CD4-positive, alpha-beta T cell treated with Interleukin-10 for 1 hour (primary cell): Measurements from ENCODE around the gene PRDM12.

Experiments
- DNase-seq: peaks from one replicate; pipeline ENCODE4 v3.0.0-alpha.2; 2020

Gene PRDM12

DNA sequence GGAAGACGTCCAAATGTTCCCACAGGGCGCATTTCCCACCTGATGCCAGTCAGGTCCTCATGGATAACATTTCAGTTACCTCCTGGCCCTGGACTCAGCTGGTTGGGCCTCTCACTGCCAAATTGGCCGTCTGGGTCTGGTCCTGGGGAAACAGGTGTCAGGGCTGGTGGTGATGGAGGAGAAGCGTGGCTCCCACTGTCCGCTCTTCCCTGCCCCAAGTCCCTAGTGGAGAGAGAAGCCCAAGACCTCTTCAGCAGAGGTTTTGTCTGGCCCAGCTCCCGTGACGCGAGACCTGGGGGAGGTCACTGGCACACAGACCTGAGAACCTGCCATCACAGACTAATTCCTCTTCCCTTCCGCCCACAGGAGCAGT, 27.8 kb upstream of the PRDM12 start:
- DNase-seq, result no peak

GRCh38 chr9:130638284-130639123, 25.9 kb upstream of the PRDM12 start:
- DNase-seq, result no peak

DNA sequence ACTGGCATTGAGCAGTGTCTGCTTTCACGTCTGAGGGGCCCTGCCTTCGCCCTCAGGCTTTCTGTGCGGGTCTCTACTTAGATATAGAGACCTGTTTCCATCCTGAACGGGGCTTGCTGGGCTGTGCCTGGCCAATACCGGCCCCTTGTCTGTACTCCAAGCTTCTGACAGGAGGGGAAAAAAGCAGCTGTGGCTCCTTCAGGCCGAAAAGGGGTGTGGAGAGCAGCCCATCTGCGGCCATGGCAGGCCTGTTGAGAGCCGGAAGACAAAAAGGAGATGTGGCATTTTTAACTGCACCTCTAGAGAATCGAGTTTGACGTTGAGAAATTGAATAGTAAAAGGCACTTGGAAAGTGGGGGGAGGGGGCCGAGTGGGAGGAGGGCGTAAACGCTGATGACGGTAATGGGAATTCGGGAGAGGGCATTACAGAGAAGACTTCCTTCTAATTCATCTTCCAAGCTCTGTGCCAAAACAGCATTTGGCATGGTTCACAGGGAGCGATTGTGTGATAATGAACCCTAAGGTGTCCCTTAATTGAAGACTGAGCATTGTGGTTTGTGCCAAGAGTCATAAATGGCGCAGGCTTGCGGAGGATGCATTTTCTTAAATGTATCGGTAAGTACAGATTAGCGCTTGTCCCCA, 25.1 kb upstream of the PRDM12 start:
- DNase-seq, result no peak

DNA sequence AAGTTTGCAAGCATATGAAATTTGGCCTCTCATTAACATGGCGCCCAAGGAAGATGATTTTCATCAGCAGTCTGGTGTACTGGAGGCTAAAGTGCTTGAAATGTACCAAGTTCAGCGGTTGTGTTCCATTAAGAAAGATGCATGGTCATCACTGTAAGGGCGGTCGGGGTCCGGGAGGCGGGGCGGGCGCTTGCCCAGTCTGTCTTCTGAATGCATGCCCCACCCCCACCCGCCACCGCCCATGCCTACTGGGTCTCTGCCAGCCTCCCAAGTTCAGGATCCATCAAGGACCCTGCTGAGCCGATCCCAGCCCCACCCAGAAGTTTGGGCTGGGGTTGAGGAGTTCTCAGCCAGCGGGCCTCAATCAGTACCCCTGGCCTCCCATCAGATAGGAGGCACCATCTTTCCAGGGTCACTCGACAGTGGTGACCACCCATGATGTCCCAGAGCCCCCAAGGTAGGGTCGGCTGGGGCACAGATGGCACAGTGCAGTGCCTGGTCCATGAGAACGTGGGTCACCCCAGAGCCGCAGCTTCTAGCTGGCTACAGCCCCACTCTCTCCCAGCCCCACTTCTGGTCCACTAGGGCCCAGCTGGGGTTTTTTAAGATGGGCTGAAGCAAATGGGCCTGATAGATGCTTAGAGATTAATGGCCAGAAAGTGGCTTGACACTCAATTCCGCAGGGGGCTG, 24.4 kb upstream of the PRDM12 start:
- no peak for DNase-seq

DNA sequence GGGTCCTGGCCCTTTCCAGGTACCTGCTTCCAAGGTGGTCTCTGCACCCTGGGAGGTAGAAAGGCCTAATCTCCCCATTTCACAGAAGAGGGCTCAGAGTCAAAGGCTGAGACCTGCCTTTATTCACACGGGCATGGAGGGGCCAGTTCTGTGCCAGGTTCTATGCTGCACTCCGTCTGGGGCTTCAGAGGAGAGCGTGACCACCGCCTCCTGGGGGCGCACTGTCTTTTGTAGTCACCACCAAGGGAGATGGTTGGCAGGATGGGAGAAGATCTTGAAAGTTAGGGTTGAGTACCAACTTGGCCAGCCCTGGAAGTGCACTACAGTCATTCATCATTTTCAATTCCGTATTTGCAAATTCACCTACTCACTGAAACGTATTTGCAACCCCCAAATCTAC, 23.7 kb upstream of the PRDM12 start:
- no peak for DNase-seq

DNA sequence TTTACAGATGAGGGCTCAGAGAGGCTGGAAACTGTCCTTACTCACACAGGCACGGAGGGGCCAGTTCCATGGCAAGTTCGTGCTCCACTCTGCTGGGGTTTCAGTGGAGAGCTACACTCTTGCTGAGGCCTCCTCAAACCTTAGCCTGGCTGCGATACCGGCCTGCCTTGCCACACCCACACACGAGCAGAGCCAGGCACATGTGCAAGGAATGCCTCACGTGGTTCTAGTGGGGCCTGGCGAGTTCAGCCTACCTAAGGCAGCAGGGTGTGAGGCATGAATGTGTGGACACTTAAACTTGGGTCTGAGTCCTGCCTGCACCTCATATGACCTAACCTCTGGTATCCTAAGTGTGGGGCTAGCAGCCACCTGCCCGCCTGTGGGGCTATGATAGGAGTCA, 21.5 kb upstream of the PRDM12 start:
- no peak for DNase-seq

DNA sequence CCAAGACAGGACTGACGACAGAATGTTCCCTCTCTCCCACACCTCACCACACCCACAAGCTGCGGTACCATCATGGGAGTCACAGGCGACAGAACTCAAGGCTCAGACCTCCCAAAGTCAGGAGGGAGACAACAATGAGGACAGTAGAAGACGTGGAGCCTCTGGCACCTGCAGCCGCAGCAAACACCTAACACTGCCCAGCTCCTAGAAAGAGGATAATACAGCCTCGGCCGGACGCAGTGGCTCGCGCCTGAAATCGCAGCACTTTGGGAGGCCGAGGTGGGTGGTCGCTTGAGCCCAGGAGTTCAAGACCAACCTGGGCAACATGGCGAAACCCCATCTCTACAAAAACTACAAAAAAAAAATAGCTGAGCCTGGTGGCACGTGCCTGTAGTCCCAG, 13.2 kb upstream of the PRDM12 start:
- no peak for DNase-seq

DNA sequence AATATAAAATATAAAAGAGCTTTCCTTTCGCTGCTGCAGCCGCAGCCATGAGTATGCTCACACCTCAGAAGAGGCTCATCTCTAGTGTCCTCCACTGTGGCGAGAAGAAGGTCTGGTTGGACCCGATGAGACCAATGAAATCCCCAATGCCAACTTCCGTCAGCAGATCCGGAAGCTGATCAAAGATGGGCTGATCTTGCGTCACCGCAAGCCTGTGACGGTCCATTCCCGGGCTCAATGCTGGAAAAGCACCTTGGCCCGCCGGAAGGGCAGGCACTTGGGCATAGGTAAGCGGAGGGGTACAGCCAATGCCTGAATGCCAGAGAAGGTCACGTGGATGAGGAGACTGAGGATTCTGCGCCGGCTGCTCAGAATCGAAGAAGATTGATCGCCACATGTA, 12.6 kb upstream of the PRDM12 start:
- no peak for DNase-seq

- DNase-seq, result no peak
Observed at GRCh38 chr9:130654879-130655278, 9.5 kb upstream of the PRDM12 start.

DNA sequence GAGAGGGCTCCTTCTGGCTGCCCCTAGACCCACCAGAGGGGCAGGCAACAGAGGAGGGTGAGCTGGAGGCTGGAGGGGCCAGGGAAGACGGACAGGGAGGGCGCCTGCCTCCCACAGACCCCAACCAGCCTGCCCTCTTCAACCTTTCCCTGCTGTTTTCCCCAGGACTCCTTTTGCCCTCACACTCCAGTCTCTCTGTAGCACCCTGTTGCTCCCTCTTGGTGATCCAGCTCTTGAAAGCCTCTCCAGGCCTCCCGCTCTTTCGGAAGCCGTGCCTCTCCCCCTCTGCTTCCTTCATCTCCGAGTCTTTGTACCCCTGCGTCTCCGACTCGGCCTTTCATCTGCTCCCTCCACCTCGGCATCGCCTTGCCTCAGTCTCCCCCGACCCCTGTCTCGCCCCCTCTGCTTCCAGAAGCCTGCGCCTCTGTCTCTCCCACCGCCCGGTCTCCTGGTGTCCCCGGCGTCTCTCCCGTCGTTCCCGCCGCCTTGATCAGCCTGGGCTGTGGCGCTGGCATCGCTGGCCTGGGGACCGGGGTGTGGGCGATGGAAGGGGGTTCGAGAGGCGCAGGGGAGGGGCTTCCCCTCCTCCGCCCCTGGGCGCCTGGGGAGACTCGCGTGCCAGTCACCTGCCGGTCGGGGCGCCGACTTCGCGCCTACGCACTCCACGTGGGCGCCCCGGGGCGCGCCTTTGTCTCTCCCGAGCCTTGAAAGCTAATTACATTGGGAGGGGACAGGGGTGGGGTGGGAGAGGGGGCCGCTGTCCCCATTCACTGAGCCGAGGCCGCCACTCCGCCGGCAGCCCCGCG, 5.3 kb upstream of the PRDM12 start:
- no peak for DNase-seq

DNA sequence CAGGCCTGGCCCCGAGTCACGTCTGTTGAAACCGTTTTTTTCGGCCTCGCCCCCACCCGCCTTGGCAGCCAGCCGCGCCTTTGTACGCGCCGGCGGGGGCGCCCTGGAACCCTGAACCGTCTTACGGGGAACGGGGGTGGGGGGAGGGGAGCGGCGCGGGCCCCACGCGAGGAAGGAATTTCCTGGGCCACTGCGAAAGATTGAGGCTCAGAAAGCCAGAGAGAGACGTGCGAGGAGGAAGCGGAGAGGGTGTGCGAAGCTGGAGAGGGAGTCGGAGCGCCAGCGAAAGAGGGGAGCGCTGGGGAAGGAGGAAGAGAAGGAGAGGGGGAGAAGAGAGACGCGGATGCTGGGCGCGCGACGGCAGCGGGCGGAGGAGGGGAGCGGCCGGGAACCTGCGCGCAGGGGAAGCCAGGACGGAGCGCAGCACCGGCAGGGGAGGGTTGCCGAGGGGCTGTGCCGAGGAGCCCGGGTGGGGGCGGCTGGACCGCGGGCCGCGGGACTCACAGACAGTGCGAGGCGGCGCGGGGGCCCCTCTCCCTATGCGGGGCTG, 4.6 kb upstream of the PRDM12 start:
- DNase-seq, result no peak

- no peak for DNase-seq
Observed at GRCh38 chr9:130660326-130660682, 4.1 kb upstream of the PRDM12 start.

- no peak for DNase-seq
Observed at GRCh38 chr9:130660683-130661450, 3.5 kb upstream of the PRDM12 start.

DNA sequence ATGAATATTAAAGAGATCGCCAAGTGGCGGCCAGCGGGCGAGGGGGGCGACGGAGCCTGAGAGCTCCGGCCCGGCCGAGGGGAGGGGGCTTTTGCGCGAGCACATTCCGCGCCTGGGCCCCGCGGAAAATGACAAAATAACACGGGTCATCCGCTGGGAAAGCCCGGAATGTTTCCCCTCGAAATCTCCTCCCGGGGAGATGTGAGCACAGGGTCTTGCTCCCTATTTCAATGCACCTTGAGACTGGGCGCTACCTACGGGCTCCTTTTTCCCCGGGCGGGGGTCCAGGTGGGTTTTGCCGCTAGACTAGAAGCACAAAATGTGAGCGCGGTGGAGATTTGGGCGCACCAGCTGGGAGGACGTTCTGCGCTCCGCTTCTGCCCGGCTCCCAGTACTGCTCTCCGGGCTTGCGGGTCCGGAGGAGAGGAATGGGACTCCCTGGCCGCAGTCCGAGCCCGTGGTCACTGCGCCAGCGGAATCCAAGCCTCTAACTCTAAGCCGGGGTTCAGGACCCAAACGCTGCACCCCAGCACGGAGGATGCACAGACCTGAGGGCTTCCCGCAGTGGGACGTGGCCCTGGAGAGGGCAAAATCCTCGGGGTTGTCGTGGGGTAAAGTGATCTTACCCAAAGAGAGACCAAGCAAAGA, 2.8 kb upstream of the PRDM12 start:
- DNase-seq, result no peak

DNA sequence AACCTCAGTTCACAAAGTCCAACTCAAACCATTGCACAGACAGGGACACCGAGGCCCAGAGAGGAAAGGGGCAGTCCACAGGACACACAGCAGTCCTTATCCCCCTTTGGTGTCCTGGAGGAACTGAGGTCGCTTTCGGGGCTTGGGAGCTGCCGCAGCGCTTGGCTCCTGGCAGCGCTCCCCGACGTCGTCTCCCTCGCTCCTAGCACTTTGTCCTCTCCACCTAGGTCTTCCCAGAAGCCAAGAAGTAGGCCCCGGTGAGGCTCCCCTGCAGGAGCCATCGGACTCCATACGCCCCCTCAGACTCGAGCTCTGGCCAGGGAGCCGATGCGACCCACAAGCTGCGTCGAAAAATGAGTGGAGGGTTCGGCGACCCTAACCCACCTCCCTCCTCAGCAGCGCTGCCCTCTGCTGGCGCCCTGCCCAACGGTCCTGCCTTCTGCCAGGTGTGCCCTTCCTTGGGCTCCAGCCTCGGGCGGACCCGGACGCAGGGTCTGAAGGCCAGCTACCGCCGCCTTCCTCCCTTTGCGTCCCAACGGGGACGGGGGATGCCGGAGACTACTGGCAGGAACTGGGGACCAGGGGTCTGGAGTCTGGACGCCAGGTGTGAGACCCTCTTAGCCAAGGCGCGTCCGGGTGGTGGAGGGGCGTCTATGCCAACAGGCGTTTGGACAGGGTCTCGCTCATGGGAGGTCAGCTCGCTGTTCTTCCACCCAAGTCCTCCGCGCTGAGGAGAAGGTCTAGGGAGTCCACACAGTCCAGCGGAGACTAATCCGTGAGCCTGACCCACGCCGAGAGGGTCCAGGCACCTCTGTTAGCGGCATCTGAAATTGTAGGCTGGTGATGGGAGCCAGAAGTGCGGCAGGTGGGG, 2.1 kb upstream of the PRDM12 start:
- DNase-seq, result no peak

- no peak for DNase-seq
Observed at GRCh38 chr9:130662970-130663257, 1.5 kb upstream of the PRDM12 start.

DNA sequence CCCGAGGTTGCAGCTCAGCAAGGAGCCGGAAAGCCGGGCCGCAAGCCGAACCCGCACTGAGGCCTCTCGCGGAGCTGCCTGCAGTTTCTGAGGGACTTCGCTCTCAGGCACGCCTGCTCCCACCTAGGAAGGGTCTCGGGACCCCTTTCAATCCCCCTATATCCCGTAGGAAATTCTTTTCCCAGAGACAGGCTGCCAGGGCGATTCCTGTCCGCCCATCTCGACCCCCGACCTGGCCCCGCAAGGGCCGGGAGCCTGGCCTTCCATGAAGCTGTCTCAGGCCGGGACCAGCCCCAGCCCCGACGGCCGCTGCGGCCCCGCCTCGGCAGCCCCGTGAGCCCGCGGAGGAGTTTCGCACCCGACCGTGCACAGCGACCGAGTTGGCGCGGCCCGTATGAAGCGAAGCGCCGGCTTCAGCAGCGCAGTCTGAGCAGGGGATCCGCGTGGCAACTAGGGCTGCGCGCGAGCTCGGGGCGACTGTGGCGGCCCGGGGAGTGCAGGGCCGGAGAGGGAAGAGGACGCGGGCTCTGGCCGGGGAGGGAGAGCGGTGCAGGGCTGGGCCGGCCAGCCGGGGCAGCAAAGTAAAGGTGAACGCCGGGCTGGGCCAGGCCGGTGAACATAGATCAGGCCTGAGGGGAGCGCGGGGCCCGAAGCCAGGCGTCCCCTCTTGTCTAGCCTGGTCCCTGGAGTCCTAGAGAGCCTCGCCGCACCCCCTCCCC, 977 bp upstream of the PRDM12 start:
- no peak for DNase-seq

DNA sequence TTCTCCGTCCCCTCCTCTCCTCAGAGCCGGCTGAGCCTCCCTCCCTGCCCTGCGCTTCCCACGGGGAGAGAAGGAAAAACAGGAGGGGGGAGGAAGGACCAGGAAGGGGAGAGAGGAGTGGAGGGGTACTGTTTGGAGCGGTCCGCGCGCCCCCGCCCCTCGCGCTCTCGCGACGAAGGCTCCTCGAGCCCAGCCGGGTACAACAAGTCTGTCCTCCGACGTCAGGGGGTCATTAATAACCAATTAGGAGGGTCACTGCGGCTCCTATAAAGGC, 480 bp upstream of the PRDM12 start:
- DNase-seq, result no peak

GRCh38 chr9:130665029-130665430, 636 bp downstream of the PRDM12 start:
- DNase-seq, result no peak
